HepG2 (cell line): Measurements from ENCODE around the gene LRRC51.

ENCODE experiments used
- JUN ChIP-seq: sonication (generic); formaldehyde crosslinking; IDR thresholded peaks from 2 replicates; pipeline ENCODE4 v1.4.0; 2020; ENCODE audit warnings: mild to moderate bottlenecking, missing genetic modification reagents
- SMARCC2 ChIP-seq: fragments of 450-650 bp; IDR thresholded peaks from 2 replicates; pipeline ENCODE4 v1.6.1; 2017; ENCODE audit warnings: antibody characterized with exemption, mild to moderate bottlenecking
- SRF ChIP-seq: IDR thresholded peaks from 2 replicates; pipeline ENCODE4 v1.6.1; 2011; ENCODE audit warnings: mild to moderate bottlenecking, low read depth, low read length, moderate library complexity
- ZNF563 ChIP-seq: sonication (generic); formaldehyde crosslinking; IDR thresholded peaks from 2 replicates; pipeline ENCODE4 v1.8.0; 2022; ENCODE audit warnings: mild to moderate bottlenecking, moderate library complexity, missing genetic modification reagents

DNA sequence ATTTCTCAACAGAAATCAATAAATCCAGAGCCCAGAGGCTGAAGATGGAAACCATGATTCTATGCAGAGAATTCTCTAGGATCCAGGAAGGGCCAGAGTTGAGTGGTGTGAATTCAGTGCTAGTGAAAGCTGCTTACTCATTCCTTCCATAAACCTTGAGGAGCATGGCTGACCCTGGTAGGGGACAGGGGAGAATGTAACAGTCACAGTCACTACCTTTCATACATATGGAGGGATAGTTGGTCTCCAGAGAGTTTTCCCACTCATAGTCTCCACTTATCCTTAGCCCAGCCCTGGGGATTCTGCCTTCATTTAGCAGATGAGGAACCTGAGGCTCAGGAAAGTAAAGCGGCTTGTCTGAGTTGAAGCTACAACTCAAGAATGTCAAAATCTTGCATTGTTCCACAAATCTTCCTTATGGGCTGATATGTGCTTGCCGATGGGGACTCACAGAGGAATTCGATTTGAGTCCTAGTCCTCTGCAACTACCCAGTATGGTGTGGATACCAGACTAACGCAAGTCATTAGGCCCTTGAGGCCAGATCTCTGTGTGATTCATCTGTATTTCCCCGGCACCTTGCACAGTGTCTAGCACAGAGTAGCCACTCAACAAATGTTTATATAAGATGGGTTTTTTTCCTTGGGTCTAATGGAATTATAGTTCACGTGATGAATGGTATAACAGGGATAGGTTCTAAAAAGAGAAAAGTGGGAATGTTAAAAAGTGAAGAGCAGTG lies 35.5 kb downstream of the LRRC51 start:
- no peak for TF ChIP-seq JUN
- no peak for TF ChIP-seq SRF
- TF ChIP-seq ZNF563 (CRISPR knock-in tag) = no peak
- TF ChIP-seq SMARCC2 = no peak
